Osteoblast (primary cell): ENCODE data around the gene XYLT1. TPM values are rescaled to one million over a fixed set of nuclear protein-coding genes. Genes with fewer than 3 reads are reported as not detected.
A peak's percentile ranks its signal among the peaks of the same experiment; 100 is the strongest.

Source experiments
- DNase-seq: peaks from one replicate; pipeline ENCODE4 v3.0.0; 2011; ENCODE audit warnings: low spot score, mixed read lengths; ENCODE audit not compliant: insufficient read length; ENCODE audit errors: missing footprints
- H2AFZ ChIP-seq: 2 replicates; pipeline ENCODE4 v1.6.0; 2011; ENCODE audit warnings: mild to moderate bottlenecking, low read length
- H3K27ac ChIP-seq: 2 replicates; pipeline ENCODE4 v1.5.1; 2011; ENCODE audit warnings: mild to moderate bottlenecking, low read depth, low read length, moderate library complexity
- H3K27me3 ChIP-seq: 2 replicates; pipeline ENCODE4 v1.6.0; 2012; ENCODE audit warnings: mild to moderate bottlenecking, control low read depth, inconsistent platforms, low read length, moderate library complexity; ENCODE audit not compliant: insufficient read depth
- H3K36me3 ChIP-seq: 2 replicates; pipeline ENCODE4 v1.5.1; 2011; ENCODE audit warnings: mild to moderate bottlenecking, low read length, control low read depth, moderate library complexity; ENCODE audit not compliant: insufficient read depth
- H3K4me1 ChIP-seq: 2 replicates; pipeline ENCODE4 v1.5.1; 2011; ENCODE audit warnings: mild to moderate bottlenecking, low read length, control low read depth, moderate library complexity; ENCODE audit not compliant: insufficient read depth
- H3K4me2 ChIP-seq: 2 replicates; pipeline ENCODE4 v1.6.0; 2011; ENCODE audit warnings: mild to moderate bottlenecking, low read length; ENCODE audit not compliant: insufficient read depth
- H3K4me3 ChIP-seq: fragments of 200-600 bp; sonication (generic); 3 replicates; pipeline ENCODE4 v1.5.1; 2012; ENCODE audit warnings: mild to moderate bottlenecking, low read length, inconsistent platforms; ENCODE audit not compliant: insufficient read depth
- H3K79me2 ChIP-seq: 2 replicates; pipeline ENCODE4 v1.6.0; 2012; ENCODE audit warnings: mild to moderate bottlenecking, low read length, control low read depth, inconsistent platforms; ENCODE audit not compliant: insufficient read depth
- H3K9me3 ChIP-seq: 2 replicates; pipeline ENCODE4 v1.5.1; 2011; ENCODE audit warnings: low read depth, low read length, control low read depth
- H4K20me1 ChIP-seq: 2 replicates; pipeline ENCODE4 v1.6.0; 2012; ENCODE audit warnings: mild to moderate bottlenecking, low read length, control low read depth; ENCODE audit not compliant: insufficient read depth
- total RNA-seq: library from RNA; depleted of rRNA; stranded (reverse); fragments of >200 nt; gene quantifications from 2 replicates; pipeline ENCODE4 v1.2.3, GENCODE V29; 2012
- TF ChIP-seq, protein P1 (sequence below): IDR thresholded peaks from 2 replicates; pipeline ENCODE4 v1.5.1; 2011; ENCODE audit warnings: mild to moderate bottlenecking, low read depth, low read length, moderate library complexity; ENCODE audit errors: extremely low read depth

Gene XYLT1
- total RNA-seq, 1 donor = 43.4 TPM

DNA sequence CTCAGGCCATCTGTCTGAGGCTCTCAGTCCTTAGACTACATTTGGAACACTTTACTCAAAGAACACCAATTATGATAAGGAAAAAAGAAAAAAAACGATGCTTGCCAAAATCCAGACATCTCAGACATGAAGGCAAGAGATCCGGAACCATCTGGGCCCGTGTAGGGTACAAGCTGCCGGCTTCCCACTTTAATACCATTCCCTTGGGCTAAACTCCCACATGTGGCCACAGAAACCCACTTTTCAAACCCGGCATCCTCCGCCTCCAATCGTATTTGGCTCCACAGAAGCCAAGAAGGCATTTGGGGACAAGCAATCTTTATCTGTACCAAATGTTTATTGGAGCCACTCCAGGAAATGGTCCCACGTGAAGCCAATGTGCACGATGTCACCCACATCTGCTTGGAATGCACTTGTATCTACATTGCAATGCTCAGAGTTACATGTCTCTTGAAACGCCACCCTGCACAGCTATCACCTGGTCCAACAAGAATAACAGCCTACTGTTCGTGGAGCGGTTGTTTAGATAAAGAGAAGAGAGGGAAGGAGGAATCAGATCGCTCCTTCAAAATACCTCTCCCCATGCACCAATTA is 33.5 kb downstream of the XYLT1 start:
- peaks cover 36% of the 10 kb centered on the region for H4K20me1 ChIP-seq
- no peaks in the 10 kb centered on the region for H3K36me3 ChIP-seq
- H3K4me1 ChIP-seq = peaks cover 7% of the 10 kb centered on the region
- H3K27ac ChIP-seq = no peak overlapping the region
- H3K27me3 ChIP-seq = no peaks in the 10 kb centered on the region
- TF ChIP-seq, protein P1, sequence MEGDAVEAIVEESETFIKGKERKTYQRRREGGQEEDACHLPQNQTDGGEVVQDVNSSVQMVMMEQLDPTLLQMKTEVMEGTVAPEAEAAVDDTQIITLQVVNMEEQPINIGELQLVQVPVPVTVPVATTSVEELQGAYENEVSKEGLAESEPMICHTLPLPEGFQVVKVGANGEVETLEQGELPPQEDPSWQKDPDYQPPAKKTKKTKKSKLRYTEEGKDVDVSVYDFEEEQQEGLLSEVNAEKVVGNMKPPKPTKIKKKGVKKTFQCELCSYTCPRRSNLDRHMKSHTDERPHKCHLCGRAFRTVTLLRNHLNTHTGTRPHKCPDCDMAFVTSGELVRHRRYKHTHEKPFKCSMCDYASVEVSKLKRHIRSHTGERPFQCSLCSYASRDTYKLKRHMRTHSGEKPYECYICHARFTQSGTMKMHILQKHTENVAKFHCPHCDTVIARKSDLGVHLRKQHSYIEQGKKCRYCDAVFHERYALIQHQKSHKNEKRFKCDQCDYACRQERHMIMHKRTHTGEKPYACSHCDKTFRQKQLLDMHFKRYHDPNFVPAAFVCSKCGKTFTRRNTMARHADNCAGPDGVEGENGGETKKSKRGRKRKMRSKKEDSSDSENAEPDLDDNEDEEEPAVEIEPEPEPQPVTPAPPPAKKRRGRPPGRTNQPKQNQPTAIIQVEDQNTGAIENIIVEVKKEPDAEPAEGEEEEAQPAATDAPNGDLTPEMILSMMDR = no peak
- DNase-seq = no peak
- H2AFZ ChIP-seq = no peak overlapping the region
- H3K4me2 ChIP-seq = no peak overlapping the region
- no peaks in the 10 kb centered on the region for H3K9me3 ChIP-seq
- peaks cover 9% of the 10 kb centered on the region for H3K79me2 ChIP-seq
- H3K4me3 ChIP-seq = no peak overlapping the region

DNA sequence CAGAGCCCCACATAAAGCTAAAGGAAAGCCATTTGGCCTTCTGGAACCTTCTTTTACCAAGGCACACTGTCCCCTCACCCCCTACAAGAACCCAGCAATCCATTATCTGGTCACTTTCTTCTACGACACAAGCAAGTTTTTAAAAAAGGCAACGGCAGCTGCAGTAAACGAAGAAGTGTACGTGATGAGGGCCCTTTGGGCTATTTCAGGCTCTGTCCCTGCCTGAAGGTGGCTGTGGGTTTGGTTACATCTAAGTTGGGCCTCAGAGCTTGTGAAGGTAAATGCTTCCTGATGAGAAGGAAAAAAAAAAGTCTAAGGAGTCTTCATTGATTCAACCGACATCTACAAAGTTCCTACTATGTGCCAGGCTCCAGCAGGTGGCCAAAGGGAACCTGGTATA is 35.4 kb downstream of the XYLT1 start:
- Histone ChIP-seq H4K20me1 (peaks cover 38% of the 10 kb centered on the region), H3K9me3 (no peaks in the 10 kb centered on the region), H3K27ac (no peak overlapping the region), H3K4me2 (no peak overlapping the region), H3K4me3 (no peak overlapping the region), H3K36me3 (no peaks in the 10 kb centered on the region), H3K4me1 (peaks cover 12% of the 10 kb centered on the region), H3K79me2 (peaks cover 17% of the 10 kb centered on the region), H2AFZ (no peak overlapping the region), H3K27me3 (no peaks in the 10 kb centered on the region)
- TF ChIP-seq, protein P1 = no peak
- DNase-seq = no peak

DNA sequence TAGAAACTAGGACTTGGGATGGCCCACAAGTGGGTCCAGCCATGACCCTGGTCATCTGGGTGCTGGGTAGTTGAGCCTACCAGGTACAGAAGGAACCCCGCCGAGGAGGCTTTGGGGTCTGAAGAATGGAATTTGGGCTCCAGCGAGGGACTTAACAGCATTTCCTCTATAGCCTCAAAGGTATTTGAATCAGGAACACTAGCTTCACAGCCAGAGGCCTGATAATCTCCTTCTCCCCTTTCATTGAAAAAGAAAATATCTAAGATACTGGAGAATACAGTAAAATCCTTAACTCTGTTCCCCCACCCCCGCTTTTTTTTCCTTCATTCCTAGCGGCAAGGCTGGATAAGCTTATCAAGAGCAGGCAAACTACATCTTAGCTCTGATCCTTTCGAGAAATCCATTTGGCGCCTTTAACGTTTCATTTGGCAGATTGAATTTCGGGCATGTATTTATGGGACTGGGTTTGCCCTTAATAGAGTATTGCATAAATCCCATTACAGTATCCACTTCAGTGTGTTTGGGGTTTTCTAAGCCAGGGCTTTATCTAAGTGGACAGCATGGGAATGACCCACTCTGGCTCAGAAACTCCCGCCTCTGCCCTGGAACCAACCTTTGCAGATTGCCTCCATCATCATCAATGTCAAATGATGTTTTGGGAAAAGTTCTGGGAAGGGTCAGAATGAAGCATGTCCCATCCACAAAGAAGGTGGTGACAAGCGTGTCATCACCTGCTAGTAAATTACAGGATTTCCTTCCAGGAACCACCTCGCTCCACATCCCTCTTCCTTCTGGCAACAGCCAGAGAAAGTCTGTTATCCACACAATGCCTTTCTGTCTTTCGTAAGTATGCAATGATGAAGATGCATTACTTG is 36.9 kb downstream of the XYLT1 start:
- no peak overlapping the region for H3K4me3 ChIP-seq
- peaks cover 12% of the 10 kb centered on the region for H3K4me1 ChIP-seq
- H3K27me3 ChIP-seq = no peaks in the 10 kb centered on the region
- DNase-seq = no peak
- H3K36me3 ChIP-seq = no peaks in the 10 kb centered on the region
- no peaks in the 10 kb centered on the region for H3K9me3 ChIP-seq
- H4K20me1 ChIP-seq = peaks cover 37% of the 10 kb centered on the region
- TF ChIP-seq, protein P1 = no peak
- H3K79me2 ChIP-seq = peaks cover 23% of the 10 kb centered on the region
- H3K4me2 ChIP-seq = no peak overlapping the region
- H3K27ac ChIP-seq = no peak overlapping the region
- no peak overlapping the region for H2AFZ ChIP-seq

DNA sequence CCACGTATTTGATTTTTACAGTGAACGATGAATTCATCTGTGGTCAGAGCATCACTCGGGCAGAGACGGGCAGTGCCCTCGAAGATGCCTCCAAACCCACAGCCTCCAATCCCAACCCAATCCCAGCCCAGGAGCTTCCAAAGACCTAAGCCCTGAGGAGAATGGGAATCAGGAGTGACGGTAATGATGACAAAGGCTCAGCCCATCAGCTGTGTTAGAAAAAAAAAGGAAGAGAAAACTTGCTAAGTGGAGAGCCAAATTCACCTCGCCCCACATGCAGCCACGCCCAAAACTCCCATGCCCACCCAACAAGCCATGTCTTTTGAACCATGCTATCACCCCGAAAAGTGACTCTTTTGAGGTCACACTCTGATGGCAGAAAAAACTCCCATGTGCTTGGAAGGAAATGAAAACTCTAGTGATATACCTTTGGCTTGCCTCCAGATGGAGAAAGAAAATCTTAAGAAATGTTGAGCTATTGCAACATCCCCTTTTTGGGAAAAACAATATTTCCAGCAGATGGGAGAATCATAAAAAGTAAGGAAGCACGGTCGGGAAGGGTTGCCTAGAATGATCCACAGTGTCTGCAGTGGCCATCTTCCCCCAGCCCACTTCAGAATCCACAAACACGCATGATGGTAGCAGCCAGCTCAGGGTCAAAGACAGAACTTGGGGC is 37.7 kb downstream of the XYLT1 start:
- H3K36me3 ChIP-seq = no peaks in the 10 kb centered on the region
- H3K27ac ChIP-seq = no peak overlapping the region
- no peaks in the 10 kb centered on the region for H3K27me3 ChIP-seq
- H3K9me3 ChIP-seq = no peaks in the 10 kb centered on the region
- DNase-seq = no peak
- no peak overlapping the region for H2AFZ ChIP-seq
- peak overlapping the region; percentile 24 for H3K4me2 ChIP-seq
- H4K20me1 ChIP-seq = peaks cover 37% of the 10 kb centered on the region
- H3K79me2 ChIP-seq = peaks cover 30% of the 10 kb centered on the region
- peaks cover 12% of the 10 kb centered on the region for H3K4me1 ChIP-seq
- no peak overlapping the region for H3K4me3 ChIP-seq
- TF ChIP-seq, protein P1 = no peak
